Measurements from ENCODE around the gene CYP4F2.
"Not testable (repeated sequence)": the region's sequence is repeated elsewhere in the genome, so short reads cannot be mapped to it uniquely, and the experiment has no call there.

The CYP4F2 gene, protein sequence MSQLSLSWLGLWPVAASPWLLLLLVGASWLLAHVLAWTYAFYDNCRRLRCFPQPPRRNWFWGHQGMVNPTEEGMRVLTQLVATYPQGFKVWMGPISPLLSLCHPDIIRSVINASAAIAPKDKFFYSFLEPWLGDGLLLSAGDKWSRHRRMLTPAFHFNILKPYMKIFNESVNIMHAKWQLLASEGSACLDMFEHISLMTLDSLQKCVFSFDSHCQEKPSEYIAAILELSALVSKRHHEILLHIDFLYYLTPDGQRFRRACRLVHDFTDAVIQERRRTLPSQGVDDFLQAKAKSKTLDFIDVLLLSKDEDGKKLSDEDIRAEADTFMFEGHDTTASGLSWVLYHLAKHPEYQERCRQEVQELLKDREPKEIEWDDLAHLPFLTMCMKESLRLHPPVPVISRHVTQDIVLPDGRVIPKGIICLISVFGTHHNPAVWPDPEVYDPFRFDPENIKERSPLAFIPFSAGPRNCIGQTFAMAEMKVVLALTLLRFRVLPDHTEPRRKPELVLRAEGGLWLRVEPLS

DNA sequence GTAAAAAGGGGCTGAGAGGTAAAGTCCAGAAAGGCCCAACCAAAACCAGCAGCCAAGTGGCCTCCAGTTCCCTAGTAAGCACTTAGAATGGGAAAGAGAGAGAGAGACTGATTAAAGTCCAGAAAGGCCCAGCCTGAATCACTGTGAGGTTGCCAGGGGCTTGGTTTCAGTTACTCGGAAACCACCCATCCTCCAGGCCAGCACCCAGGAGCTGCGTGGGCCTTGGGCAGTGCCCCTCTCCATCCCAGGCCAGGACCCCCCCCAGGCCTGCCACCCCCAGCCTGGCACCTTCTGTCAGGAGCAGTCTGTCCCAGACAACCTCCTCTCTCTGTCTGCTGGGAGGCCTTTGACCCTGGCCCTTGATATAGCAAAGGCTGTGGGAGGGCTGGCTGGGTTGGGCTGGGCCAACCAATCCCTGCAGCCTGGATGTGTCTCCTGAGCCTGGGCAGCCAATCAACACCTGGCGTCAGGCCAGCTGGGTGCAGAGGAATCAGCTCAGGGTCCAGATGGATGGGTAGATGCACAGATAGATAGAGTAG, at the start of gene CYP4F2:
Gene CYP4F2 (minus strand): TSS at position 337 of the 539 bp plus-strand sequence. CDS start 463 bp downstream, outside the sequence.
- DNase-seq (ENCODE audit: low spot score) = peak; percentile 13

DNA sequence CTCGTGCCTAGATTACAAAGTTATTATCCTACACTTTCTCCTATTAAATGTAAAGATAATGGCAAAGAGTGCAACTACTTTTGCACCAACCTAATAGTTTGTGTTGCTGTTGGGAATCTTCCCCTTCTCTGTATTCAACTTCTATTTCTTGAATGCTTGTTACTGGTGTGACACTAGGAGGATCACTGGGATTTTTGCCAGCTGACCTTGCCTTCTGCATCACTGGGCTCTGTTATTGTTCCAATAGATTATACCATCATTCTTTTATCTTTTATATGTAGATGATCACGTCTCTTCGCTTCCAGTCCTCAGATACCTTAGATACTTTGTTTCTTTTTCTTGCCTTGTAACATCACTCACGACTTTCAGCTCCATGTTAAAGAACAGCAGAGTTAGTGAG, 47.4 kb upstream of the CYP4F2 start:
- DNase-seq (ENCODE audit: low spot score) = no peak

DNA sequence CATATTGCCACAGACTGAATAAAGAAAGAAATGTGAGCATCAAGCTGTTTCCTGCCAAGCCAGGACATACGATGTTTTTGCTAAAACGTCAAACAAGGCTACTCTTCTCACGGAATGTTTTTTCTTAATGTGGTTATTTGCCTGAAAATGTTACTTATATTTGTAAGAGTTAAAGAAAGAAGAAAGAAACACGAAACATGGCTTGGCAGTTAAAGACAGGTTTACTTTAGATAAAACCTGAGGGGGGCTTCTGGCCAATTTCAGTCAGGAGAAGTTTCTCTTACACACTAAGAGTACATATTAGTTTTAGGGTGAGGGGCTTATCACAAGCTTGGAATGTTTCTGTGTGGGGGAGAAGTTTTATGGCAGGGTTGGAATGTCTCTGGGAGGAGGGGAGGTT, 46.5 kb upstream of the CYP4F2 start:
- DNase-seq (ENCODE audit: low spot score) = no peak

DNA sequence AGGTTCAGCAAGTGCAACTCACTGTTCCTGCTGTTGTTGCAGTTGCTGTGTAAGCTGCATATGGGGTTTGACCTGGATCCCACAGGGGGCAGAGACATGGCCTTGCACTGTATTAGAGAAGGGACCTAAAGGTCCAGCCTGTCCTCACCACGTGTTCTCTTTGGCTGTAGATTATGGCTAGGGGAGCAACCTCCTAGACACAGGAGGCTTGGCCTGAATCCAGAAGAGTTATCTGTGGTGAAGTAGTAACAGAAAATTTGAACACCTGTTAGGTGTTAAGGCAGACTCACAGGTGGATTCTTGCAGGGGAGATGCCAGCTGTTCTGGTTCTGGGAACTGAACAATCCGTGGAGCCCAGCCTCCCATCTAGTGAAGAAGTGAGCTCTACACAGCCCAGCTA, 39.9 kb upstream of the CYP4F2 start:
- DNase-seq (ENCODE audit: low spot score) = no peak

DNA sequence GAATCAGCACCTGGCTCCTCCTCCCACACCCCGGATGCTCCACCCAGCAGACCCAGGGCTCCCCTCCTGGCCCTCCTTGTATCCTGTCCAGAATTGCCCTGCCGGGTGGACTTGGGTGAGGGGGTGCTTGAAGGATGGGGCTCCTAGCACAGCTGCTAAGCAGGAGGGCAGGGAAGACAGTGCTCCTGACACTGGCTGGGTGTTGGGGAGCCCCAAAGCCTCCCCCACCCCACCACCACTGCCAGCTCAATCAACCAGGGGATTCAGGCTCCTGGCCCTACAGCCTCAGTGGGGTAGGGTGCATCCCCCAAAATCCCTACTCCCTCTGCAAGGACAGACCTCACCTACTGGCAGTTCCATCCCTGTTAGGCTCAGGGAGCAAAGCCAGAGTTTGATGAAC, 39.1 kb upstream of the CYP4F2 start:
- no peak for DNase-seq (ENCODE audit: low spot score)

DNA sequence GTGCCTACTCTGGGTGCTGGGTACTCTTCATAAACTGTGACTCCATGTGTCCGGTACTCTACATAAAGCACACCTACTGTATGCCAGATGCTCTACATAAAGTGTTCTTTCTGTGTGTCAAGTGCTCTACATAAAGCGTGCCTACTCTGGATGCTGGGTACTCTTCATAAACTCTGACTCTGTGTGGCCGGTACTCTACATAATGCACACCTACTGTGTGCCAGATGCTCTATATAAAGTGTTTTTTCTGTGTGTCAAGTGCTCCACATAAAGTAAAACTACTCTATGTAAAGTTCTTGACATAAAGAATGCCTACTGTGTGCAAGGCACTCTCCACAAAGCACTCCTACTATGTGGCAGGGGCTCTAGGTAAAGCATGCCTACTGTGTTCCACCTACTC, 38.3 kb upstream of the CYP4F2 start:
- no peak for DNase-seq (ENCODE audit: low spot score)

DNA sequence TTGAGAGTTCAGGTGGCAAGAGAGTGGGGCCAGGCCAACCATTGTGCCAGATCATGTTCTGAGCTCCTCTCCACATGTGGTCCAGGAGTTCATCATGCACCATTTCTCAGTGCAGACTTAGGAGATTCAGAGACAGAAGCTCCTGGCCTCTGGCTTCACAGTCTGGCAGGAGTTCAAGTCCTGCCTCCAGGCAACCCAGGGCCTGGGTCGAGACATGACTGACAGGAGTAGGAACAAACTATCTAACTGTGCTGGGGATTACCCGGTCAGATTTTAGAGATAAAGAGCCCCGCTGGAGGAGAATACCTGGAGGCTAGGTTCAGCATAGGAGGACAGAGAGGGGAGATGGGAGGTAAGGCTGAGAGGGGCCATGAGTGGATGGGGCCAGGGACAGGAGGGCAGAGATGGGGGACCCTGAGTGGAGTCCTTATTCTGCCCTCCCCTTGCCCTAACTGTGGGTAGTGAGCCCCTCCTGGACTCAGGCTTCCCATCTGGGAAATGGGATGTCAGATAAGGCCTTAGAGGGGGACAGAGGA, 37.4 kb upstream of the CYP4F2 start:
- peak; percentile 2 for DNase-seq (ENCODE audit: low spot score)

DNA sequence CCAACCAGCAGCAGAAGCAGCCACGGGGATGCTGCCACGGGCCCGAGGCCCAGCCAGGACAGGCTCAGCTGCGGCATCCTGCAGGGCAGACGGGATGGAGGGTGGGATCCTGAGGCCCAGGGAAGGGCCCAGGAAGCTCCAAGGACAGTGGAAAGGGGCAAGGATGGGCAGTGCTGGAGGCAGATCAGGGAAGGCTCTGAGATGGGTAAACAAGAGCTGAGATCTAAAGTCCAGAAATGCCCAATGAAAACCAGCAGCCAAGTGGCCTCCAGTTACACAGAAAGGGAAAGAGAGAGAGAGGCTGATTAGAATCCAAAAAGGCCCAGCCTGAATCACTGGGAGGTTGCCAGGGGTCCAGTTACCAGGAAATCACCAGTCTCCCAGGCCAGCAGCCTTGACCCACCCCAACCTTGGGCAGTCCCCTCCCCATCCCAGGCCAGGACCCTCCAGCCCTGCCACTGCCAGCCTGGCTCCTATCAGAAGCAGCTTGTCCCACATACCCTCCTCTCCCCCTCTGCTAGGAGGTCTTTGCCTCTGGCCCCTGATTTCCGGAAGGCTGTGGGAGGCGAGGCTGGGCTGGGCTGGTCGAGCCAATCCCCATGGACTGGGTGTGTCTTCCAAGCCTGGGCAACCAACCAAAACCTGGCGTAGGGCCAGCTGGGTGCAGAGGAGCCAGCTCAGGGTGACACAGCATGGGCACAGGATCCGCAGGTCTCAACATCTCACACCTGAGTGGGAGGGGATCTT, 36.6 kb upstream of the CYP4F2 start, which contains the start of gene CYP4F11:
Gene CYP4F11 (minus strand): TSS at position 198 of the 747 bp plus-strand sequence. CDS start 121 bp downstream, at position 77.
- peak; percentile 9 for DNase-seq (ENCODE audit: low spot score)

DNA sequence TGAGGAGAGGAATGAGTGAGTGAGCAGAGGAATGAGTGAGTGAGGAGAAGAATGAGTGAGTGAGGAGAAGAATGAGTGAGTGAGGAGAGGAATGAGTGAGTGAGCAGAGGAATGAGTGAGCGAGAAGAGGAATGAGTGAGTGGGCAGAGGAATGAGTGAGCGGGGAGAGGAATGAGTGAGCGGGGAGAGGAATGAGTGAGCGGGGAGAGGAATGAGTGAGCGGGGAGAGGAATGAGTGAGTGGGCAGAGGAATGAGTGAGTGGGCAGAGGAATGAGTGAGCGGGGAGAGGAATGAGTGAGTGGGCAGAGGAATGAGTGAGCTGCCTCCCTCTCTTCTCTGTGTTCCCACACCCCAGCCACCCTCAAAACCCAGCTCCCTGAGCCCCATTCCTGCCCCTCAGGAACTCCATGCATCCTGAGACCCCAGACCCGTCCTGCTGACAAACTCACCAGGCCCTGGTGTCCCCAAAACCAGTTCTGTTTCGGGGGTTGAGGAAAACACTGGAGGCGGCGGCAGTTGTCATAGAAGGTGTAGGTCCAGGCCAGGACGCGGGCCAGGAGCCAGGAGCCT, 36.0 kb upstream of the CYP4F2 start:
- not testable (repeated sequence) for DNase-seq (ENCODE audit: low spot score)

DNA sequence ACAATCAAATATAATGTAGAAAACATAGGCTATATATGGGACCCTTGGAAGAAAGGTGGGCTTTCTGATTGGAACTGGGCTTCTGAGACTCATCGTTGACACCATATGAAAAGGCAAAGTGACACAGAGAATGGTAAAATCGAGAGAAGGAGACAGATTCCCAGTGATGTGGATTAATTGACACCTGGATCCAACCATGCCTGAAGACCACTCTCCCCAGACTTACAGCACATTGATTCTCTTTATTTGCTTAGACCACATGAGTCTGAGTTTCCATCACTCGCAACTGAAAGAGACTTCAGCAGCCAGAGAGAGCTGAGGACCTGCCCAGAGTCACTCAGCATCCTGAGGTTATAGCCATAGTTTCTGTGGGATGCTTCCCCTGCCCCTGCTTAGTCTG, 30.4 kb upstream of the CYP4F2 start:
- DNase-seq (ENCODE audit: low spot score) = no peak

DNA sequence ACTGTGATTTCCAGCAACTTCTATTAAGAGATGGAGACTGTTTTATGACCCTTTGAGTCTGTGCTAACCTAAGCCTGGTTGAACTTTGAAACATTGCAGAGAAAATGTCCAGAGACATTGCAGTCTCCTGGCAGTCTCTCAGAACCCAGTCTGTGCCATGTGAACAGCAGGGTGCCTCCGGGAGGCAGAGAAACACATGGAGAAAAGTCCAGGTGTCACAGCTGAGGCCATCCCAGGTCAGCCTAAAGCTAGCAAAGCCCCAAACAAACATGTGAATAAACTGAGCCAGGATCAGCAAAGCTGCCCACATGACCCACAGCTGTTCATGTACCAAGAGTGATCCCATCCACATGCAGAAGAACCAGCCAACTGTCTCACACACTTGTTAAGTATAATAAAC, 28.6 kb upstream of the CYP4F2 start:
- no peak for DNase-seq (ENCODE audit: low spot score)

DNA sequence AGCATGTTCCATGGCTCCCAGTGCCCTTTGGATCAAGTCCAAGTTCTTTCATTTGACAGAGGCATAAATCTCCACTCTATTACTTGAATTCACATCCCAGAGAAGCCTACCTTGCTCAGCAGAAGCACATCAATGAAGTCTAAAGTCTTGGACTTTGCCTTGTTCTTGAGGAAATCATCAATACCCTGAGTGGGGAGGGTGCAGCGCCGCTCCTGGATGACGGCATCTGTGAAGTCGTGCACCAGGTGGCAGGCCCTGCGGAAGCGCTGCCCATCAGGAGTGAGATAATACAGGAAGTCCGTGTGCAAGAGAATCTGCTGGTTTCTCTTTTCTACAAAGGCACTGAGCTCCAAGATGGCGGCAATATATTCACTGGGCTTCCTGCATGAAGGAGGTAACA, 25.8 kb upstream of the CYP4F2 start:
- DNase-seq (ENCODE audit: low spot score) = no peak

DNA sequence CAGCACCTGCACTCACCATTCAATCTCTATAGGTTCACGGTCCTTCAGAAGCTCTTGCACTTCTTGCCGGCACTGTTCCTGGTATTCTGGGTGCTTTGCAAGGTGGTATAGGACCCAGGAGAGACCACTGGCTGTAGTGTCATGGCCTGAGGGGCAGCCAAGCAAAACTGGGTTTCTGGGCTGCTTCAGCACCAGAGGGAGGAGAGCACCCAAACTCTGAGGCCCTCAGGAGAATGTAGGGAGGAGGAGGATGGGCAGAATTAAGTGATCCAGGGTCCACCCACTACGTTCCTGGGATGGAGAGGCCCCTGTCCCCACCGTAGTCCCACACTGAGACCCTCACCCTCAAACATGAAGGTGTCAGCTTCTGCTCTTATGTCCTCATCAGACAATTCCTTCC, 24.1 kb upstream of the CYP4F2 start:
- DNase-seq (ENCODE audit: low spot score) = no peak

DNA sequence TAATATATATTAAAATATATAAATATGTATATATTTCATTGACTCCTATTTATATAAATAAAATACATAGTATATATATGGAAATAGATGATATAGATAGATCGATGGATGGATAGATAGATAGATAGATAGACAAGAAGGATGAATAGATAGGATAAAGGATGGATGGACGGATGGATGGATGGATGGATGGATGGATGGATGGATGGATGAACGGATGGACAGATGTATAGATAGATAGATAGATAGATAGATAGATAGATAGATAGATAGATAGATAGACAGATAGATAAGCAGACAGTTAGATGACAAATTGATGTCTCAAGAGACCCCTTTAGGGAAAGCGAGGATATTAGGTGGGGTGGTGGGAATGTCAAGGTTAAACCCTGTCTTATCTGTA, 21.4 kb upstream of the CYP4F2 start:
- DNase-seq (ENCODE audit: low spot score) = no peak

DNA sequence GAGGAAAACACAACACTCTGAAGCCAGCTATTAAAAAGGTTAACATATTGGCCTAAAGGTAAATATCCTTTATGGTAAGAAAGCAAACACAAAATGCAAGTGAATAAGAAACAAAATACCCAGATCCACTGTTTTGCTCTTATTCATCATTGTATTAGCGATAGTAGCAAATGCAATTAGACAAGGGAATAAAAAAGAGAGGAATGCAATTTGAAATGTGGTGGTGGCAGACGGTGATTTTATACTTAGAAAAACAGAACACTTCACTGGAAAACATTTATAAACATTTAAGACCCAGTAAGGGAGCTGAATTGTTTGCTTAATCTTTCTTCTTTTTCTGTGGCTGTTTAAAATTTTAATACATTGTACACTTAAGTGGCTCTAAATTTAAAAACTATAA, 17.2 kb upstream of the CYP4F2 start:
- no peak for DNase-seq (ENCODE audit: low spot score)

DNA sequence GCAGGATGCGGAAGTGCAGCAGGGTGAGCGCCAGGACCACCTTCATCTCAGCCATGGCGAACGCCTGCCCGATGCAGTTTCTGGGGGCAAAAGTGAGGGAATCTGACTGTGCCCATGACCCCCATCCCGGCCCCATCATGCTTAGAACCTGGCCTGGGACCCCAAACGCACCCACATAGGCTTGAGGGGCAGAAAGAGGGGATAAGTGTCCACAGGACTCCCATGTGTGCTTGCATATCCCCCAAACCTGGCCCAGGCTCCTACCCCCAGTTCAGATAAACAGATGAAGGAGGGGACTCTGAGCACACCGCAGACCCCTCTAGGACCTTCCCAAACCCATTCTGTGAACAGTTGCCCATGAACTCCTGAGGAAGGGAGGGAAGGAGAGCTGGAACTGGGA, 16.0 kb upstream of the CYP4F2 start:
- DNase-seq (ENCODE audit: low spot score) = no peak

DNA sequence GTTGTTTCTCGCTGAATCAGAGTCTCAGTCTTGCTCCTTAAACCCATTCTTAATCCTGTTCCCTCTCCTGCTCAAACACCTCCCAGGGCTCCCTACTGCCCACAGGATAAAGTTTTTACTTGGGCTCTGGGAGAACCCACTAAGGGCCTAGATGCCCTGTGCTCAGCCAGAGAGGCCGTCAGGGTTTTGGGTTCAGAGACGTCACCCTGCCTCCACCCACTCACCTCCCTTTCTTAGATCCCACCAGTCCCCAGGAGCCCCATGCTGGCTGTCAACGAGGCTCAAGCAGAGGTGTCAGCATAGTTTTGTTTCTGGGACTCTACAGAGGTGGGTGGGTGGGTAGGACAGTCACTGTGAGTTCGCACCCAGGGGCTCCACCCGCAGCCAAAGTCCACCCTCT, 15.5 kb upstream of the CYP4F2 start:
- no peak for DNase-seq (ENCODE audit: low spot score)

DNA sequence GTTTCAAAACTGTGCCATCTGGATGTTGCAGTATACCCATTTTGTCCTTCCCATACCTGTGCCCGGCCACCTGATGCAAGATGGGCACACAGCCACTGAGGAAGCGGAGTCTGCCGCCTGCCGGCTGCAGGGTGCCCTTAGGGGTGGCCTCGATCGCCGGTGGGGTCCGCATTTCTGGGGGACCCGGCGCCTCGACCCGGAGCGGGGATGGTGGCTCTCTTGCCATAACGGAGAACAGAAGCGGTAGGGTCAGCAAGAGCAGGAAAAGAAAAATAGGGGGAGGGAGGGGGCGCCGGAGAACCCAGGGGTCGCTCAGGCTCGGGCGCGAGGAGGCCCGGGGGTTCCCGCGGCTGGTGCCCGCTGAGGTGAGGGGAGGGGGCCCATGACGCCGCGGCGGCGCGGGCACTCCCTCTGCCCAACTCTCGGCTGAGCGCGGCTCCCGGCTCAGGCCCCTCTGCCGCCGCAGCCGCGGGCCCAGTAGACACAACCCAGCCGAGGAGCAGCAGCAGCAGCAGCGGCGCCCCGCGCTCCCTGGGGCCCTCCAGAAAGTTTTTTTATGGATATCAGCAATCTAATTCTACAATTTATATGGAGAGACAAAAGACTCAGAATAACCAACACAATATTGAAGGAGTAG, 13.8 kb upstream of the CYP4F2 start:
- DNase-seq (ENCODE audit: low spot score) = no peak

DNA sequence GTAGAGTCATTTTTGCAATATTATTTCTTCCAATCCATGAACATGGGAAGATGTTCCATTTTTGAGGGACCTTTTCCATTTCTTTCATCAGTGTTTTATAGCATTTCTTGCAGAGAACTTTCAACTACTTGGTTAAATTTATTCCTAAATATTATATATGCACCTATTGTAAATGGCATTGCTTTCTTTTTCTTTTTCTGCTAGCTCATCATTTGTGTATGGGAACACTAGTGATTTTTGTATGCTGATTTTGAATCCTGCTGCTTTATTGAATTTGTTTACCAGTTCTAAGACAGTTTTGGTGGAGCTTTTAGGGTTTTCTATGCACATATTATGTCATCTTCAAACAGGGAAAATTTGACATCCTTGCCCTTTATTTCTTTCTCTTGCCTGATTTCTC, 7.2 kb upstream of the CYP4F2 start:
- DNase-seq (ENCODE audit: low spot score) = no peak

DNA sequence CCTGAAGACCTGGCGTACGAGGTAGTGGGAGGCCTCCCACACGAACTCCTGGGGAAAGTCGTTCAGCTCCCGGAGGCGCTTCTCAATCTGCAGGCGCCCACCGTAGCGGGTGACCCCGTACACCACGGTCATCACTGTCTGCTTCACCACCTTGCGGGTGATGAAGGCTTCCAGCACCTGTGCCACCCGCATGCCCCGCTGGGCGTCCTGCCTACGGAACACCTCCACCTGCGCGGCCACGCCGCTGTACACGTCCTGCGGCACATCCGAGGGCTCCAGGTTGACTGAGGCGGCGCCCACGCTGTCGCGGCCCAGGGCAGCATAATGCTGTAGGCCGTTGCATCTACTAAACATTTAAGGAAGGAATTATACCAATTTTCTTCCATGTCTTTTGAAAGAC, 5.0 kb upstream of the CYP4F2 start:
- not testable (repeated sequence) for DNase-seq (ENCODE audit: low spot score)

DNA sequence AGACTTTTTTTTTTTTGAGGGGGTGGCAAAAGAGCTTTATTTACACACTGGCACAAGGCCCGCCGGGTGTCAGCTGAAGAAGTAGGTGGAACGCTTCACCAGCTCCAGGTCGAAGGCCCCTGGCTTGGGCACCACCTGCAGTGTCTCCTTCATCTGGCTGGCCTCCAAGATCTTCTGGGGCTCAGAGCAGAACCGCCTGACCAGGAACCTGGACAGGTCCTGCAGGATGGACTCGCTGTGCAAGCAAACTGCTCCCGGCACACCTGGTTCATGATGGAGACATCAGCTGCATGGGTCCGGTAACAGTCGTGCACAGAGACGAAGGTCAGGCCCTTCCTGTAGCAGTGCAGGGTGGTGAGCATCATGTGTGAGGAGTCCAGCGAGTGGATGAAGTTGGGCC, 4.4 kb upstream of the CYP4F2 start:
- DNase-seq (ENCODE audit: low spot score) = no peak

DNA sequence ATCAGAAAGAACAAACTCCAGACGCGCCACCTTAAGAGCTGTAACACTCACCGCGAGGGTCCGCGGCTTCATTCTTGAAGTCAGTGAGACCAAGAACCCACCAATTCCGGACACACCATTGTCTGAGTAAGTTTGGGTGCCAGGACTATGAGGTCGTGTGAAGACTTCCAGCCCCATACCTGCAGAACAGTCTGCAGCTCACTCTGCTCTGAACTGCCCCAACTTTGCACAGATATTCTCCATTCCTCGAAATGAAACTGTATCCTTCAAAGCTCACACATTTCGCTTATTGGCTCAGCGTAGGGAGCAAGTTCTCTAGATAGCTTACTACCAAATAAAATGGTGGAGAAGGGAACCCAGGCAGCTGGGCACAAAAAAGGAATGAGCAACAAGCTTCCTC, 2.6 kb upstream of the CYP4F2 start:
- no peak for DNase-seq (ENCODE audit: low spot score)

All from cerebellar cortex (tissue), 1 donor.